Sigmoid colon (tissue), 4 donors: Measurements from ENCODE around the gene KL.

Experiments
- EP300 ChIP-seq, 4 donors: sonication (generic); formaldehyde crosslinking; IDR thresholded peaks; one replicate each; pipeline ENCODE4 v1.6.1; 2017; ENCODE audit warnings: antibody characterized with exemption in 4 of 4
- TF ChIP-seq, protein P1 (sequence below), 4 experiments: fragments of 450-650 bp in 3 of 4; fragments of 200-600 bp in 1 of 4; IDR thresholded peaks; one replicate each; pipeline ENCODE4 v1.5.1; 2016 to 2019; ENCODE audit warnings: antibody characterized with exemption in 4 of 4, mild to moderate bottlenecking in 3 of 4, moderate library complexity in 2 of 4

DNA sequence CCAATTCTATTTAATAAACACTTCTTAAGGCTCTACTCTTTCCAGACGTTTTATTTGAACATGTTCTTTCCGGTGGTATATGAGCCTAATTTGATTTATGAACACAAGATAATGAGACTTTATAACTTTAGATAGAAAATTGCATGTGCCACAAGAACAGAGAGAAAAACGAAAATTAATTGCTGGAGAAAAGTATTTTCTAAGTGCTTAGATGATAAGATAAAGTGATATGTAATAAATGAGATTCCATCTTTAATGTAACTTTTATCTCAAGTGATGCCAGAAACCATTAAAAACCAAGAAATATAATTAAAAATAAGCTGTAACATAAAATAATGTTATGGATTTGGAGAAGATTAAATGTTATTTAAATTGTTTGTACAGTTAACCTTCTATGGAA, 33.2 kb upstream of the KL start:
- TF ChIP-seq, protein P1, sequence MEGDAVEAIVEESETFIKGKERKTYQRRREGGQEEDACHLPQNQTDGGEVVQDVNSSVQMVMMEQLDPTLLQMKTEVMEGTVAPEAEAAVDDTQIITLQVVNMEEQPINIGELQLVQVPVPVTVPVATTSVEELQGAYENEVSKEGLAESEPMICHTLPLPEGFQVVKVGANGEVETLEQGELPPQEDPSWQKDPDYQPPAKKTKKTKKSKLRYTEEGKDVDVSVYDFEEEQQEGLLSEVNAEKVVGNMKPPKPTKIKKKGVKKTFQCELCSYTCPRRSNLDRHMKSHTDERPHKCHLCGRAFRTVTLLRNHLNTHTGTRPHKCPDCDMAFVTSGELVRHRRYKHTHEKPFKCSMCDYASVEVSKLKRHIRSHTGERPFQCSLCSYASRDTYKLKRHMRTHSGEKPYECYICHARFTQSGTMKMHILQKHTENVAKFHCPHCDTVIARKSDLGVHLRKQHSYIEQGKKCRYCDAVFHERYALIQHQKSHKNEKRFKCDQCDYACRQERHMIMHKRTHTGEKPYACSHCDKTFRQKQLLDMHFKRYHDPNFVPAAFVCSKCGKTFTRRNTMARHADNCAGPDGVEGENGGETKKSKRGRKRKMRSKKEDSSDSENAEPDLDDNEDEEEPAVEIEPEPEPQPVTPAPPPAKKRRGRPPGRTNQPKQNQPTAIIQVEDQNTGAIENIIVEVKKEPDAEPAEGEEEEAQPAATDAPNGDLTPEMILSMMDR (IDR thresholded peaks at IDR 0.05), result no peak
- no peak for TF ChIP-seq EP300 (IDR thresholded peaks at IDR 0.05)
